Activated T-cell treated with anti-CD3 and anti-CD28 coated beads for 48 hours (primary cell): ENCODE results near the gene PPP1R16B.
"Not testable (repeated sequence)": the region's sequence is repeated elsewhere in the genome, so short reads cannot be mapped to it uniquely, and the experiment has no call there.

Source experiments
- DNase-seq: peaks from one replicate; pipeline ENCODE4 v3.0.0-alpha.2; 2020; ENCODE audit warnings: low read depth

Gene PPP1R16B

GRCh38 chr20:38791940-38792339 lies 13.6 kb upstream of the PPP1R16B start:
- no peak for DNase-seq

- not testable (repeated sequence) for DNase-seq
Observed at GRCh38 chr20:38794057-38794456, 11.4 kb upstream of the PPP1R16B start.

GRCh38 chr20:38798266-38798665 lies 7.2 kb upstream of the PPP1R16B start:
- DNase-seq, result no peak

GRCh38 chr20:38799203-38799602 lies 6.3 kb upstream of the PPP1R16B start:
- no peak for DNase-seq

GRCh38 chr20:38800882-38801281 lies 4.6 kb upstream of the PPP1R16B start:
- DNase-seq, result no peak

- DNase-seq, result no peak
Observed at GRCh38 chr20:38804221-38804620, 1.3 kb upstream of the PPP1R16B start.

- DNase-seq, result peak; percentile 70
Observed at GRCh38 chr20:38804682-38805501, 605 bp upstream of the PPP1R16B start.

- DNase-seq, result peak; percentile 45
Observed at GRCh38 chr20:38805958-38806854, 709 bp downstream of the PPP1R16B start.

- DNase-seq, result peak; percentile 19
Observed at GRCh38 chr20:38806855-38807655, 1.6 kb downstream of the PPP1R16B start.

GRCh38 chr20:38809942-38810341 lies 4.4 kb downstream of the PPP1R16B start:
- no peak for DNase-seq

GRCh38 chr20:38810926-38811630 lies 5.6 kb downstream of the PPP1R16B start:
- DNase-seq, result no peak

- DNase-seq, result no peak
Observed at GRCh38 chr20:38811769-38812168, 6.3 kb downstream of the PPP1R16B start.

GRCh38 chr20:38812182-38812581 lies 6.7 kb downstream of the PPP1R16B start:
- DNase-seq, result no peak

GRCh38 chr20:38812709-38813573 lies 7.4 kb downstream of the PPP1R16B start:
- DNase-seq, result no peak

GRCh38 chr20:38813574-38813962 lies 8.1 kb downstream of the PPP1R16B start:
- DNase-seq, result not testable (repeated sequence)

GRCh38 chr20:38815446-38815845 lies 9.9 kb downstream of the PPP1R16B start:
- DNase-seq, result no peak

GRCh38 chr20:38818113-38819065 lies 12.9 kb downstream of the PPP1R16B start:
- DNase-seq, result no peak

GRCh38 chr20:38825571-38825900 lies 20.0 kb downstream of the PPP1R16B start:
- no peak for DNase-seq

GRCh38 chr20:38825901-38826625 lies 20.6 kb downstream of the PPP1R16B start:
- DNase-seq, result no peak
